ENCODE data around the gene NRM.

The NRM gene

DNA sequence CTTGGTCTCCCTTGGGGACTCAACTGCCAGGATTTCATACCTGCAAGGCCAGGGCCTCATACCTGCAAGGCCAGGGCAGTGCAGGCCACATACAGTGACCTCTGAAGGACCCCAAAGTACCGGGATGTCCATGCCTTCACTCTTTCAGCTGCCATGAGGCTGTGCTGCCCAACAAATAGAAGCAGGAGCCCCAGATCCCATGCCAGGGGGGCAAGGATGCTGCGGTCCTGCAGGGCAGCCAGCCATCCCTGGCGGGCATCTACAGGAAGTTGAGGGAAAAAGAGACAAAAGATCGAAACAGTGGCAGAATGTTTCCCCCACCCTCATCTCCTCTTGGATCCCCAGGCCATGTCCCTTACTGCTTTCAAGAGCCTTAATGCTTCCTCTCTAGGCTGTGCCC is 799 bp downstream of the NRM start:
- H3K4me3 ChIP-seq (ENCODE audit: low read depth, low read length) = peak overlapping the region; percentile 68
- DNase-seq (ENCODE audit: low read depth) = no peak
- TF ChIP-seq, protein P1, sequence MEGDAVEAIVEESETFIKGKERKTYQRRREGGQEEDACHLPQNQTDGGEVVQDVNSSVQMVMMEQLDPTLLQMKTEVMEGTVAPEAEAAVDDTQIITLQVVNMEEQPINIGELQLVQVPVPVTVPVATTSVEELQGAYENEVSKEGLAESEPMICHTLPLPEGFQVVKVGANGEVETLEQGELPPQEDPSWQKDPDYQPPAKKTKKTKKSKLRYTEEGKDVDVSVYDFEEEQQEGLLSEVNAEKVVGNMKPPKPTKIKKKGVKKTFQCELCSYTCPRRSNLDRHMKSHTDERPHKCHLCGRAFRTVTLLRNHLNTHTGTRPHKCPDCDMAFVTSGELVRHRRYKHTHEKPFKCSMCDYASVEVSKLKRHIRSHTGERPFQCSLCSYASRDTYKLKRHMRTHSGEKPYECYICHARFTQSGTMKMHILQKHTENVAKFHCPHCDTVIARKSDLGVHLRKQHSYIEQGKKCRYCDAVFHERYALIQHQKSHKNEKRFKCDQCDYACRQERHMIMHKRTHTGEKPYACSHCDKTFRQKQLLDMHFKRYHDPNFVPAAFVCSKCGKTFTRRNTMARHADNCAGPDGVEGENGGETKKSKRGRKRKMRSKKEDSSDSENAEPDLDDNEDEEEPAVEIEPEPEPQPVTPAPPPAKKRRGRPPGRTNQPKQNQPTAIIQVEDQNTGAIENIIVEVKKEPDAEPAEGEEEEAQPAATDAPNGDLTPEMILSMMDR (IDR thresholded peaks at IDR 0.05; ENCODE audit: control insufficient read depth, extremely low read depth, insufficient read depth) = no peak

DNA sequence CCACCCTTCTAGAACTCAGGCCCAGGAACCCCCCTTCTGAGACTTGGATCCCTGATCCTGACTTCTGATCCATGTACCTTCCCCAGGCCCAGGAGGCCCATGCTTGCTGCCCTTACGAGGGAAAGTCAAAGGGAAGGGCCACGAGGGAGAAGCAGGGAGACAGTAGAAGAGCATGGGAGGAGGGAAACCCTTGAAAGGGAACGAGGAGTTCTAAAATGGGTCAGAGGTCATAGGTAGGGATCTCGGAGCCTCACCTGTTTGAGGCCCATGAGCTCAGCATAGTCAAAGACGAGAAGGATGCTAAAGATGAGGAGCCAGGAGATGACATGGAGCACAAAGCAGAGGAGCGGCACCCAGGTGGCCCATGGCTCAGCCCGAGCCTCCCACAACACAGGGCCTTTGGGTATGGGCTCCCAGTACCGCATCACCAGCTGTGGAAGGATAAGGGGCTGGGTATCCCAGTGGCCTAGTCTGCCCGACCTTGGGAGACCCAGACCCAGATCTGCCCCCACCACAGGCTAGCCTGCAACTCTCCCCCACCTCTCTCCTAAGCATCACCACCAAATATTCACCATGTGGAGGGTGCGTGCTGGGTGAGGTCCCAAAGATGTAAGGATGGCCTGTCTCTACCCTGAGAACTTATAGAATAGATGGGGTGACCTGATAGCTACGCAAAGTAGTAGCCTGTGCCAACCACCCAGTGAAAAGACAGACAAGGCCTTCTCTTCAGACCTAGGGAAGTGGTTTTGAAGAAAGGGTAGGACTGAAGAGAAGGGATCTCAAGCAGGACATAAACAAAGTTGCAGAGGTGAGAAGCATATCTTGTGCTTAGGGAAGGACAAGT is 1.5 kb downstream of the NRM start:
- no peak overlapping the region for H3K4me3 ChIP-seq (ENCODE audit: low read depth, low read length)
- TF ChIP-seq, protein P1 (IDR thresholded peaks at IDR 0.05; ENCODE audit: control insufficient read depth, extremely low read depth, insufficient read depth) = no peak
- no peak for DNase-seq (ENCODE audit: low read depth)

DNA sequence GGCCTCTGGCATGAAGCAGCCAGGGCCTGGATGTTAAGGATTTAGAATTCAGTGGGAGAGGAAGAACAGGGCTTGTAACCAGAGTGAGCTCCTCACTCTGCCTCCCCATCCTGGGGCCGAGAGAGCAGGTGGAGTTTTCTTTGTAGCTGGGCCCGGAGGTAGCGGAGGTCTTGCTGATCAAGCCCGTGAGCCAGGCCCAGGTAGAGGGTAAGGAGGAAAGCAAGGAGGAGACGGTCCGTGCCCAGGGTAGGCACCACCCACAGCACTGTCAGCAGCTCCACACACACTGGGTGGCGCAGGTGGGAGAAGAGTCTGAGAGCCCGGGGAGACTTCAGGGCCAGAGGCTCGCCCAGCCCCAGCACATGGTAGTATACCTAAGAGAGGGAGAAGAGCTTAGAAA is 2.2 kb downstream of the NRM start:
- DNase-seq (ENCODE audit: low read depth) = no peak
- no peak overlapping the region for H3K4me3 ChIP-seq (ENCODE audit: low read depth, low read length)
- TF ChIP-seq, protein P1 (IDR thresholded peaks at IDR 0.05; ENCODE audit: control insufficient read depth, extremely low read depth, insufficient read depth) = no peak

DNA sequence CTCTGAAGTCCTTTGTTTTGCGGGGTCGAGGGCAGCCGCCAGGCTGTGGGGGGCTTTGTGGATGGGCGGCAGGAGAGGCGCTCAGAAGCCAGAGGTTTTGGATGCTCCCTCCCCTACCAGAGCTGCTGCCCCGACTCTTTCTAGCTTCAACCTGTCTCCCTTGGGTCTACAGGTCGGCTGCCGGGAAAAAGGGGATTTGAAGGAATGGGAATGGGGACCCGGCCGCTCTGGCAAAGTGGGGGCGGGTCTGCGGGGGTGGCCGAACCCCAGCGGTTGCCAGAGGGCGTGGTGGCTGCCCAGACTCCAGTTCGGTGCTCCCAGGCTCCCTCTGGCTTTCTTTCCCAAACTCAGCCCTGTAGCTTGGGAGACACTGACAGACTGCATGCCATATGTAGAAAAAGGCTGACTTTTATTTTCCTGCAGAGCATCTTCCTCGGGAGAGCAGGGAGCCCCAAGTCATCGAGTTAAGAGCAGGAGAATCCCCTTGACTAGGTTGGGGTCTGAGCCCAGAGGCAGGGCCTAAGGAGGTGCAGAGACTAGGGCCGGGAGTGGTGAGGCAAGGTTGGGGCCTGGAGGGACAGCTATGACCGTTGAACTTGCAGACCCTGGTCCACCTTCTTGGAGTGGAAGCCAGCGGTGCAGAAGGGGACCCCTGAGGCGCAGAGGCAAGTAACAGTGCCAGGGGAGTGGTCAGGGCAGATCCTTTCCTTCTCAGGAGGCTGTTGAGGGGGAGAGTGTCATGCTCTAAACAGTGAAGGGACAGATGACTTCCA is 2.9 kb downstream of the NRM start:
- H3K4me3 ChIP-seq (ENCODE audit: low read depth, low read length) = peak overlapping the region; percentile 71
- DNase-seq (ENCODE audit: low read depth) = no peak
- TF ChIP-seq, protein P1 (IDR thresholded peaks at IDR 0.05; ENCODE audit: control insufficient read depth, extremely low read depth, insufficient read depth) = no peak

DNA sequence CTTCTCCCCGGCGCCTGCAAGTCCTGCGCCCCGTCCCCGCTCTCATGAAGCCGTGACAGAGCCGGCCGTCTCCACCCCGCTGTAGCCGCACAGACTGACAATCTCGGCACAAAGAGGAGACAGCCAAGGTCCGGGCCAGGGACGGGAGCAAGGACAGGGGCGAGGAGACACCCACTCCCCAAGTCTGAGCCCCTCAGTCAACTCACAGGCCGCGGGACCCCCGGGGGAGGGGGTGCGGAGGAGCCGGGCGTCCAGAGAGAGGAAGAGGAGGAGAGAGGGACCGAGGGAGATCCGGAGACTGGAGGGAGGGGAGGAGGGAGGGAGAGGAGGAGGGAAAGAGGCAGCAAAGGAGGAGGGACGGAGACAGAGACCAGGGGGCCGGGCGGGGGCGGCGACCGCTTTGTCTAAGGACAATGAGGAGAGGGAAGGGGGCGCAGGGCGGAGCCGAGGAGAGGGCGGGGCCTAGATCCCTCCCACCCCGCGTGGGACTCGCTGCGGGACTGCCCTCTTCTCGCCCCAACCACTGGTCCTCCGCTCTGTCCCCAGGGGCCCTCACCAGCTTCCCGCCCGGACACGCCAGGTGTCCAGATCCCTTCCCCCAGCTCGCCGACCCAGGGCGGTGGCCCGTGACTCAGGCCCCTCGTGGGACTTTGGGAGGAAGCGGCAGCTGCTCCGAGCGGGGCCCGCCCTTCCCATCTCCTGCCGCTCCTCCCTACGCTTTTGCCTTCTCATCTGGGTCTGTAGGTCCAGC is 3.7 kb downstream of the NRM start:
- no peak for DNase-seq (ENCODE audit: low read depth)
- TF ChIP-seq, protein P1 (IDR thresholded peaks at IDR 0.05; ENCODE audit: control insufficient read depth, extremely low read depth, insufficient read depth) = no peak
- H3K4me3 ChIP-seq (ENCODE audit: low read depth, low read length) = peak overlapping the region; percentile 71

DNA sequence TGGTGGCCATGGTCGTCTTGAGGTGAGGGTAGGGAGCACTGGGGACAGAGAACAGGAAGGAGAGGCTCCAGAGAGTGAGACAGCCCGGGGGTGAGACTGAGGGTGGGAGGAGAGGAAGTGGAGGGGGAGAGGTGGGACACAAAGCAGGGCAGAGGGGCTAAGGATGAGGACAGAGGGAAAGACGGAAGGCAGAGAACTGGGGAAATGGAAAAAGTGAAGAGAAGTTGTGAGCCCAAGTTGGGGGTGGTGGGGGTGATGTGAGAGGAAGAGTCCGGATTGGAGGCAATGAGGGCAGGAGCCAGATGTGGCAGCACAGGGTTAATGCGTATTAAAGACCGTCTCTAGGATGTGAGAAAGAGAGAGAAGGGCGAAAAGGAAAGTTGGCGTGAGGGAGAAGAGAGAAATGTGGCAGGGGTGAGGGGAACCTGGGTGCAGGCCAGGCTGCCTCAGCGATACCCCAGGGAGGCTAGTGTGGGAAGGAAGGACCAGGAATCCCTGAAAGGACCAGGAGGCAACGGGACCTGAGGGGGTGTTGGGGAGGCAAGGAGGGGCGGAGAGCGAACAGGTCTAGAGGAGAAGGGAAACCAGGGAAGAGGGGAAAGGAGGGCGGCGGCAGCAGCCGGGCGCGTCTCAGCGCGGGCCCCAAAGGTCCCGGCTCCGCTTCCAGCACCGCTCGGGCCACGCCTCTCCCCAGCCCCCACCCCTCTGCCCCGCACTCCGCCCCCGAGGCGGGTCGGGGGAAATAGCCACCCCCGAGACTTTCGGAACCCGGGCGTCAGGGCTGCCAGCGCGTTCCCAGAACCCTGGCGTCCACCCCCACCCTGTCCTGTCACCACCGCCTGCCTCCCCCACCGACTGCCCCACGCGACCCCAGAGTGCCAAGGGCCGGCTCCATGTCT is 4.5 kb downstream of the NRM start, which contains the start of gene PPP1R18:
TSS of gene PPP1R18 (minus strand) at position 637 of the 899 bp plus-strand sequence. CDS start at position 10, 627 bp downstream.
- TF ChIP-seq, protein P1 (IDR thresholded peaks at IDR 0.05; ENCODE audit: control insufficient read depth, extremely low read depth, insufficient read depth) = no peak
- DNase-seq (ENCODE audit: low read depth) = no peak
- H3K4me3 ChIP-seq (ENCODE audit: low read depth, low read length) = peak within 1 kb of the TSS; percentile 71
